HG03575 (cell line): Measurements from ENCODE around the gene TASP1.
A peak's percentile ranks its signal among the peaks of the same experiment; 100 is the strongest.
"Not testable (repeated sequence)": the region's sequence is repeated elsewhere in the genome, so short reads cannot be mapped to it uniquely, and the experiment has no call there.

Source experiments
- ATAC-seq: cut with Tn5 transposase; IDR thresholded peaks from one replicate; pipeline ENCODE4 v1.9.1; 2021; ENCODE audit not compliant: unreplicated experiment, insufficient number of reproducible peaks, low FRiP score; ENCODE audit errors: extremely low read depth

TASP1 gene

GRCh38 chr20:13654463-13655023 lies 15.8 kb upstream of the TASP1 start:
- no peak for ATAC-seq

- no peak for ATAC-seq
Observed at GRCh38 chr20:13650474-13650873, 11.7 kb upstream of the TASP1 start.

GRCh38 chr20:13648291-13649228 lies 9.8 kb upstream of the TASP1 start:
- no peak for ATAC-seq

DNA sequence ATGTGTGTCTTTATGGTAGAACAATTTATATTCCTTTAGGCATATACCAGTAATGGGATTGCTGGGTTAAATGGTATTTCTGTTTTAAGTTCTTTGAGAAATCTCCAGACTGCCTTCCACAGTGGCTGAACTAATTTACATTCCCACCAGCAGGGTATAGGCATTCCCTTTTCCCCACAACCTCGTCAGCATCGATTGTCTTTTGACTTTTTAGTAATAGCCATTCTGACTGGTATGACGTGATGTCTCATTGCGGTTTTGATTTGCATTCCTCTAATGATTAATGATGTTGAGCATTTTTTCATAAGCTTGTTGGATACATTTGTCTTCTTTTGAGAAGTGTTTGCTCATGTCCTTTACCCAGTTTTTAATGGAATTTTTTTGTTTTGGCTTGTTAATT lies 5.3 kb upstream of the TASP1 start:
- ATAC-seq = no peak

GRCh38 chr20:13639150-13639497 lies 392 bp upstream of the TASP1 start:
- peak; percentile 2 for ATAC-seq

DNA sequence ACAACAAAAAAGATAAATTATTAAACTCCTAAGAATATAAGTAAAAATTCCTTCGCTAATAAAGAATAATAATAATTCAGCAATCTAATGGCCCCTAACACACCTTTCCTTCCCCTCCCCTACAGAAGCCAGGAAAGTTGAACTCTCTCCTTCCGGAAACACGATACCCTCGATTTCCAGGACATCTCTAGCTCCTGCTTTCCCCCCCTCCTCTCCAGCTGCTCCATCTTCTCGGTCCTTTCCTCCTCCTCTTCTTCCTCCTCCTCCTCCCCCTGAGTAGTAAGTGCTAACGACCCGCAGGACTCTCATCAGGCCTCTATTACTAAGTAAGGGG lies 603 bp downstream of the TASP1 start:
- ATAC-seq = no peak

DNA sequence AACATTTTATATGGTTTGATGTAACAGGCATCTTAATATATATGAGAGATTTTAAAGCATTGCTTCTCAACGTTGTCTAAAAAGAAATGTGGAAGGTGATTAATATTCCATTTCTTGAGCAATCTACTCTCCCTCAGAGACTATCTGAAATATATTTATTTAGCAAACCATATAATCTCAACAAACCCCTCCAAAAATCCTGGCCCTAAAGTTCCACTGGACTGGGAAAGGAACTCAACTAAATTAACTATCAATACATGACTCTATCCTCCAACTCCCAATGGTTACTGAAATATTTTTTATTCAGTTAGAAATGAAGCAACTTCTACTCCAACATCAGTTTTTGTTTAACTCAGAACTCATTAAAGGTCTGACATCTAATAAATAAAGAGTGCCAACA lies 6.3 kb downstream of the TASP1 start:
- no peak for ATAC-seq

DNA sequence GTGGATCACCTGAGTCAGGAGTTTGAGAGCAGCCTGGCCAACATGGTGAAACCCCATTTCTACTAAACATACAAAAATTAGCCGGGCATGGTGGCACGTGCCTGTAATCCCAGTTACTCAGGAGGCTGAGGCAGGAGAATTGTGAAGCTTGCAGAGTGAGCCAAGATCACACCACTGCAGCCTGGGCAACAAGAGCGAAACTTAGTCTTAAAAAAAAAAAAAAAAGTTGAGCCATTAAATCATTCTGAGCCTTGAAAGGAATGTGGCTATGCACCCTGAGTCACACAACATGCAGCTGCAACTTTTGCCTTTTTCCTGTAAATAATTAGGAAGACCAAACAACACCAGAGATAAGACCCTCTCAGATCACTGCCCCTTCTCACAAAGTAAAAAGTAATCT lies 11.2 kb downstream of the TASP1 start:
- not testable (repeated sequence) for ATAC-seq

DNA sequence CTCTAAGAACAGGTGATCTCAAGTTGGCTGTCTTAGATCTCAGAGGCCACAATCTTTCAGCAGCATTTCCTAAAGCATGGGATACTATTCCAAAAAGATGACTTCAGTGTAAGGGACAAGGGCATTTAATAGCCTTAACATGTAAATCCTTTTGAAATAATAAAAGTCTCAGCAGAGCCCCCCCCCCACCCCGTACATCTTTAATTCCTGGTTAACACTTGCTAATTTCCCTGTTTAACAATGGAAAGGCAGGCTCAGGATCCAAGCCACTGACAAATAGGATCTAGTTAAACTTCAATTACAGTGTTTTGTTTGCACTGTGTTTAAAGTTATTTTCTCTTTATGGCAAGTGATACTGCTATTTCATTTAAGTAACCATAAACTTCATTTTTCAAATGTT lies 12.0 kb downstream of the TASP1 start:
- no peak for ATAC-seq

GRCh38 chr20:13625304-13625979 lies 13.3 kb downstream of the TASP1 start:
- no peak for ATAC-seq

GRCh38 chr20:13619415-13619814 lies 19.3 kb downstream of the TASP1 start:
- ATAC-seq = not testable (repeated sequence)

- not testable (repeated sequence) for ATAC-seq
Observed at GRCh38 chr20:13618456-13618855, 20.3 kb downstream of the TASP1 start.

- not testable (repeated sequence) for ATAC-seq
Observed at GRCh38 chr20:13617585-13617984, 21.1 kb downstream of the TASP1 start.

GRCh38 chr20:13616713-13617112 lies 22.0 kb downstream of the TASP1 start:
- ATAC-seq = not testable (repeated sequence)

DNA sequence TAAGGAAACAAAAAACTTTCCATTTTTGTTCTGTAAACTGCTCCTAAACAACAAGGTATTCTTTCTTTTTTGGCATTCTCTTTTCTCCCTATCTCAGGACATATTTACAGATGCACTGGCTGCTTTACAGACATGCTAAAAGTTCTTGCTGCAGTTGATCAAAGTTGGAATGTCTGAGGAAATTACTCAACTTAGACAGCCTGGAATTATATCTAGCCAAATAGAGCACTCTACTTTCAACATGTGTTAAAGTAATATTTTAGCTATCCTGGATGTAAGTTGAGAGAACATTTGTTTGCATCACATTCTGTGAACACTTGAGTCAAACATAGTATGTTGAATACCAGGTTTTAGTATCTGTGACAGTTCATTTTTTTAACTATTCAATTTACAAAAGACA lies 24.8 kb downstream of the TASP1 start:
- no peak for ATAC-seq

GRCh38 chr20:13611611-13612125 lies 27.1 kb downstream of the TASP1 start:
- no peak for ATAC-seq

DNA sequence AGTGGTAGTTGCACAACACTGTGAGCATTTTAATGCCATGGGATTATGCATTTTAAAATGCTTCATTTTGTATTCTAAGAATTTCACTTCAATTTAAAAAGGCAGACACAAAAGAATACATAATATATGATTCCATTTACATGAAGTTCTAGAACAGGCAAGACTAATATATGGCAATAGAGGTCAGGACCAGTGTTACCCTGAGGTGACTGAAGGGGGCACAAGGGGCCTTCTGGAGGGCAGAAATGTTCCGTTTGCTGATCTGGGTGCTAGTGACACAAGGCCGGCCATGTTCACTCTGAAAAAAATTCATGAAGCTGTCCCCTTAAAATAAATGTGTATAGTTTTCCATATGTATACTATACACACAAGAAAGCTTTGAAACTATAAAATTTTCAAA lies 28.5 kb downstream of the TASP1 start:
- no peak for ATAC-seq

DNA sequence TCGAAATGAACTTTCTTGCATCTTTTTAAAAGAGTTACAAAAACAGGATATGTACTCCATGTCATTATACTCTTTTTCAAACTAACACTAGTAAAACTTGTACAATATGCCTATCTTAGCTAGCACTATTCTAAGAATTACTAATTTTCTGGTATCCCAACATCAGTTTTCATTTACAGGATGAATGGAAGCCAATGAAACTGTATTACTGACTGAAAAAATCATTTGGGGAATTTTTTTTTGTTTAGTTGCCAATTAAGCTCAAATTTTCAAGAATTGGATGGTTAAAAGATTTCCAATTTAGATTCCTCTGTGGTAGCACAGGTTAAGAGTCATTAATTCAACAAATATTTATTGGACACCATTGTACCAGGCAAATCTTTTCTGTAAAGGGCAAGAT lies 30.7 kb downstream of the TASP1 start:
- no peak for ATAC-seq

DNA sequence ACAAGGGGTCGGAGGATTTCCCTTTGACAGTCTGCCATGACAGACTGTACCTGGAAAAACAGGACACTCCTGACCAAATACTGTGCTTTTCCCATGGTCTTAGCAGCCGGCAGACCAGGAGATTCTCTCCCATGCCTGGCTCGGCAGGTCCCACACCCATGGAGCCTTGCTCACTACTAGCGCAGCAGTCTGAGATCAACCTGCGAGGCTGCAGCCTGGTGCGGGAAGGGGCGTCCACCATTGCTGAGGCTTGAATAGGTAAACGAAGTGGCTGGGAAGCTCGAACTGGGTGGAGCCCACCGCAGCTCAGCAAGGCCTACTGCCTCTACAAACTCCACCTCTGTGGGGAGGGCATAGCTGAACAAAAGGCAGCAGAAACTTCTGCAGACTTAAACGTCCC lies 45.3 kb downstream of the TASP1 start:
- not testable (repeated sequence) for ATAC-seq

DNA sequence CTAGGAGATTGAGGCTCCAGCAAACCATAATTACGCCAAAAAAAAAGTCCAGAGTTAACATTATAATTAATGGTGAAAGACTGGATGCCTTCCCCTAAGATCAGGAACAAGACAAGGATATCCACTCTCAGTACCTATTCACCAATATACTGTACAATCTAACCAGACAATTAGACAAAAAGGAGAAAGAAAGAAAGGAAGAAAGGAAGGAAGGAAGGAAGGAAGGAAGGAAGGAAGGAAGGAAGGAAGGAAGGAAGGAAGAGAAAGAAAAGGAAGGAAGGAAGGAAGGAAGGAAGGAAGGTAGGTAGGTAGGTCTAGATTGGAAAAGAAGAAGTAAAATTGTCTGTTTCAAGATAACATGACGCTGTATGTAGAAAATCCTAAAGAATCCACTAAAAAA lies 50.7 kb downstream of the TASP1 start:
- no peak for ATAC-seq
